ENCODE measurements around the gene CRYM.
"Not testable (repeated sequence)": the region's sequence is repeated elsewhere in the genome, so short reads cannot be mapped to it uniquely, and the experiment has no call there.

The CRYM gene

GRCh38 chr16:21302898-21303528, 24.9 kb upstream of the CRYM start:
- no peak overlapping the region for H3K9ac ChIP-seq
- no peaks in the 10 kb centered on the region for H3K9me3 ChIP-seq
- H3K27ac ChIP-seq = no peak overlapping the region
- TF ChIP-seq Cebpa-rat (IDR thresholded peaks at IDR 0.05) = no peak
- peaks cover 14% of the 10 kb centered on the region for H3K4me1 ChIP-seq
- no peak overlapping the region for H3K4me3 ChIP-seq
- H4K20me1 ChIP-seq = no peaks in the 10 kb centered on the region
- H3K36me3 ChIP-seq = no peaks in the 10 kb centered on the region
- H3K27me3 ChIP-seq = no peaks in the 10 kb centered on the region
- peak overlapping the region; percentile 96 for H3K4me2 ChIP-seq

- peak overlapping the region; percentile 83 for H3K4me3 ChIP-seq
- no peak overlapping the region for H3K27ac ChIP-seq
- peak overlapping the region; percentile 76; the same call in 1 of the 2 replicates for H3K9ac ChIP-seq
Measured at GRCh38 chr16:21302454-21302853, 24.4 kb upstream of the CRYM start.

GRCh38 chr16:21301895-21302291, 23.8 kb upstream of the CRYM start:
- H3K9me3 ChIP-seq = no peaks in the 10 kb centered on the region
- H3K4me3 ChIP-seq = peak overlapping the region; percentile 83
- H3K4me2 ChIP-seq = peak overlapping the region; percentile 96
- H3K9ac ChIP-seq = peak overlapping the region; percentile 76
- H3K27ac ChIP-seq = peak overlapping the region; percentile 47
- TF ChIP-seq Cebpa-rat (IDR thresholded peaks at IDR 0.05) = no peak
- no peaks in the 10 kb centered on the region for H3K36me3 ChIP-seq
- H4K20me1 ChIP-seq = no peaks in the 10 kb centered on the region
- H3K27me3 ChIP-seq = no peaks in the 10 kb centered on the region
- peaks cover 14% of the 10 kb centered on the region for H3K4me1 ChIP-seq

More at GRCh38 chr16:21302454-21302853, 24.4 kb upstream of the CRYM start:
- Histone ChIP-seq H3K27me3 (no peaks in the 10 kb centered on the region), H3K9me3 (no peaks in the 10 kb centered on the region), H3K36me3 (no peaks in the 10 kb centered on the region), H4K20me1 (no peaks in the 10 kb centered on the region), H3K4me2 (peak overlapping the region; percentile 96), H3K4me1 (peaks cover 14% of the 10 kb centered on the region)
- no peak for TF ChIP-seq Cebpa-rat (IDR thresholded peaks at IDR 0.05)

- Histone ChIP-seq H3K9ac (peak overlapping the region; percentile 76), H4K20me1 (no peaks in the 10 kb centered on the region), H3K4me2 (peak overlapping the region; percentile 96), H3K4me1 (peaks cover 14% of the 10 kb centered on the region), H3K27ac (peak overlapping the region; percentile 47), H3K9me3 (no peaks in the 10 kb centered on the region), H3K36me3 (no peaks in the 10 kb centered on the region), H3K27me3 (no peaks in the 10 kb centered on the region), H3K4me3 (peak overlapping the region; percentile 83)
- TF ChIP-seq Cebpa-rat (IDR thresholded peaks at IDR 0.05) = no peak
Measured at GRCh38 chr16:21301168-21301894, 23.2 kb upstream of the CRYM start.

- Histone ChIP-seq H3K27ac (peak overlapping the region; percentile 47; the same call in 1 of the 2 replicates), H3K9ac (peak overlapping the region; percentile 76)
Measured at GRCh38 chr16:21300309-21301167, 22.4 kb upstream of the CRYM start.

GRCh38 chr16:21289789-21290188, 11.7 kb upstream of the CRYM start:
- H3K9me3 ChIP-seq = peaks cover 21% of the 10 kb centered on the region
- not testable (repeated sequence) for H3K27me3 ChIP-seq, H3K36me3 ChIP-seq, H3K27ac ChIP-seq, H3K4me1 ChIP-seq, H4K20me1 ChIP-seq, H3K4me2 ChIP-seq, H3K4me3 ChIP-seq, H3K9ac ChIP-seq

More at GRCh38 chr16:21300309-21301167, 22.4 kb upstream of the CRYM start:
- Histone ChIP-seq H3K27me3 (no peaks in the 10 kb centered on the region), H4K20me1 (no peaks in the 10 kb centered on the region), H3K9me3 (no peaks in the 10 kb centered on the region), H3K4me2 (peak overlapping the region; percentile 96), H3K36me3 (no peaks in the 10 kb centered on the region), H3K4me1 (peaks cover 14% of the 10 kb centered on the region), H3K4me3 (peak overlapping the region; percentile 83)
- no peak for TF ChIP-seq Cebpa-rat (IDR thresholded peaks at IDR 0.05)

GRCh38 chr16:21285314-21285713, 7.2 kb upstream of the CRYM start:
- Histone ChIP-seq H3K27me3 (peaks cover 39% of the 10 kb centered on the region), H3K9me3 (peaks cover 40% of the 10 kb centered on the region), H3K9ac (no peak overlapping the region), H3K27ac (no peak overlapping the region), H4K20me1 (no peaks in the 10 kb centered on the region), H3K36me3 (no peaks in the 10 kb centered on the region), H3K4me1 (peaks cover 14% of the 10 kb centered on the region), H3K4me3 (no peak overlapping the region), H3K4me2 (no peak overlapping the region)
- TF ChIP-seq Cebpa-rat (IDR thresholded peaks at IDR 0.05) = no peak

GRCh38 chr16:21284414-21284813, 6.3 kb upstream of the CRYM start:
- Histone ChIP-seq H3K36me3 (no peaks in the 10 kb centered on the region), H3K4me2 (peak overlapping the region; percentile 89), H3K4me1 (peaks cover 23% of the 10 kb centered on the region), H3K27ac (no peak overlapping the region), H4K20me1 (no peaks in the 10 kb centered on the region), H3K9ac (no peak overlapping the region), H3K4me3 (peak overlapping the region; percentile 69), H3K9me3 (peaks cover 31% of the 10 kb centered on the region), H3K27me3 (peaks cover 46% of the 10 kb centered on the region)
- no peak for TF ChIP-seq Cebpa-rat (IDR thresholded peaks at IDR 0.05)

- H3K4me1 ChIP-seq = peaks cover 24% of the 10 kb centered on the region
- H4K20me1 ChIP-seq = no peaks in the 10 kb centered on the region
- H3K4me2 ChIP-seq = peak overlapping the region; percentile 89
- H3K9ac ChIP-seq = peak overlapping the region; percentile 53; the same call in 1 of the 2 replicates
- no peak for TF ChIP-seq Cebpa-rat (IDR thresholded peaks at IDR 0.05)
- no peak overlapping the region for H3K27ac ChIP-seq
- H3K9me3 ChIP-seq = peaks cover 26% of the 10 kb centered on the region
- no peaks in the 10 kb centered on the region for H3K36me3 ChIP-seq
- H3K27me3 ChIP-seq = peaks cover 53% of the 10 kb centered on the region
- H3K4me3 ChIP-seq = peak overlapping the region; percentile 69
Measured at GRCh38 chr16:21283521-21284289, 5.6 kb upstream of the CRYM start.

All from BLaER1 (cell line).